Loucy (cell line): ENCODE measurements around the gene NDUFV3.
"Not testable (repeated sequence)": the region's sequence is repeated elsewhere in the genome, so short reads cannot be mapped to it uniquely, and the experiment has no call there.

Experiments used
- CTCF ChIP-seq: fragments of 200-600 bp; sonication (generic); conservative IDR thresholded peaks from 2 replicates; pipeline ENCODE4 v1.5.1; 2014; ENCODE audit warnings: mild to moderate bottlenecking, antibody characterized with exemption, low read length
- EZH2phosphoT487 ChIP-seq: fragments of 200-600 bp; IDR thresholded peaks from 2 replicates; pipeline ENCODE4 v1.6.1; 2018; ENCODE audit warnings: antibody characterized with exemption, mild to moderate bottlenecking, moderate library complexity, borderline replicate concordance

- TF ChIP-seq CTCF, EZH2phosphoT487: not testable (repeated sequence)
Measured at GRCh38 chr21:42936360-42936759, 43.3 kb downstream of the NDUFV3 start.
